GM12878 (cell line): ENCODE data around the gene DIO1. TPM values are rescaled to one million over a fixed set of nuclear protein-coding genes. Genes with fewer than 3 reads are reported as not detected.

Experiments
- ATAC-seq: fragments of 200-7000 bp; cut with Tn5 transposase; 3 replicates; pipeline ENCODE4 v1.9.1; 2020; ENCODE audit warnings: mild to moderate bottlenecking, moderate library complexity
- Bru-seq: library from RNA; stranded (reverse); fragments of 400-500 nt; gene quantifications from one replicate; lab custom pipeline; 2021; lab: Mats Ljungman, UMichigan
- BruChase-seq, 2 experiments: library from RNA; stranded (reverse); fragments of 400-500 nt; gene quantifications; one replicate each; lab custom pipeline; 2021; lab: Mats Ljungman, UMichigan
- BruUV-seq: library from RNA; stranded (reverse); fragments of 400-500 nt; replicated peaks from 2 replicates; lab custom pipeline; 2021; lab: Mats Ljungman, UMichigan
- CTCF ChIA-PET: fragments of 300-600 bp; sonication (Branson Sonifier 250); formaldehyde crosslinking; extraction: SDS; loops from one replicate; lab custom pipeline; 2021; ENCODE audit warnings: inconsistent platforms; lab: Yijun Ruan, JAX
- POLR2A ChIA-PET: fragments of 350-600 bp; formaldehyde crosslinking; extraction: SDS; loops from one replicate; lab custom pipeline; 2021; ENCODE audit warnings: inconsistent platforms; lab: Charles Lee
- RAD21 ChIA-PET: fragments of 300-600 bp; sonication (Branson Sonifier 250); formaldehyde crosslinking; loops from one replicate; lab custom pipeline; 2023; ENCODE audit warnings: antibody characterized with exemption; ENCODE audit not compliant: unreplicated experiment; lab: Charles Lee
- SMC1A ChIA-PET: fragments of 300-600 bp; sonication (Branson Sonifier 250); formaldehyde crosslinking; loops from one replicate; lab custom pipeline; 2023; ENCODE audit not compliant: unreplicated experiment, uncharacterized antibody; lab: Charles Lee
- DNase-seq: peaks from one replicate; pipeline ENCODE4 v3.0.0-alpha.2; 2011; ENCODE audit warnings: low read depth, low spot score
- FAIRE-seq: peaks from 3 replicates; lab custom pipeline; 2011; peaks lifted over from hg19 to GRCh38; lab: Jason Lieb, UNC
- H2AFZ ChIP-seq: 2 replicates; pipeline ENCODE4 v1.6.0; 2011; ENCODE audit warnings: low read depth, low read length, control low read depth; ENCODE audit not compliant: control insufficient read depth
- H3K27ac ChIP-seq: 2 replicates; pipeline ENCODE4 v1.5.1; 2011; ENCODE audit warnings: control low read depth; ENCODE audit not compliant: control insufficient read depth, insufficient read depth
- H3K27me3 ChIP-seq, 2 experiments: replicated peaks in 1 of 2; 2 replicates each; pipeline versions ENCODE4 v1.6.0 to v1.6.1; 2011; ENCODE audit warnings: low read length in 1 of 2; ENCODE audit not compliant: control insufficient read depth in 2 of 2, insufficient read depth in 2 of 2
- H3K36me3 ChIP-seq, 2 experiments: 2 replicates each; pipeline ENCODE4 v1.5.1; 2011; ENCODE audit warnings: low read length in 1 of 2; ENCODE audit not compliant: control insufficient read depth in 2 of 2, insufficient read depth in 2 of 2
- H3K4me1 ChIP-seq: 2 replicates; pipeline ENCODE4 v1.6.1; 2011; ENCODE audit warnings: mild to moderate bottlenecking, low read length, moderate library complexity, mixed read lengths; ENCODE audit not compliant: control insufficient read depth, insufficient read depth
- H3K4me2 ChIP-seq: 2 replicates; pipeline ENCODE4 v1.6.0; 2011; ENCODE audit warnings: control low read depth; ENCODE audit not compliant: control insufficient read depth, insufficient read depth
- H3K4me3 ChIP-seq: fragments of 200-600 bp; sonication (generic); 2 replicates; pipeline ENCODE4 v1.5.1; 2016
- H3K79me2 ChIP-seq: 2 replicates; pipeline ENCODE4 v1.6.0; 2011; ENCODE audit warnings: low read length; ENCODE audit not compliant: control insufficient read depth, insufficient read depth
- H3K9ac ChIP-seq: 2 replicates; pipeline ENCODE4 v1.8.0; 2011; ENCODE audit warnings: low read length, control low read depth, mixed read lengths; ENCODE audit not compliant: control insufficient read depth, insufficient read depth
- H3K9me3 ChIP-seq: replicated peaks from 3 replicates; pipeline ENCODE4 v1.5.1; 2011; ENCODE audit warnings: mild to moderate bottlenecking, low read length; ENCODE audit not compliant: control insufficient read depth, insufficient read depth
- H4K20me1 ChIP-seq: 2 replicates; pipeline ENCODE4 v1.6.0; 2011; ENCODE audit not compliant: control insufficient read depth, insufficient read depth
- ATF2 ChIP-seq: IDR thresholded peaks from 2 replicates; pipeline ENCODE4 v1.6.1; 2012; ENCODE audit warnings: low read length, inconsistent platforms
- CHD1 ChIP-seq: IDR thresholded peaks from 2 replicates; pipeline ENCODE4 v1.6.1; 2012; ENCODE audit warnings: low read depth, low read length, improper control_type of control experiment
- KLF5 ChIP-seq: fragments of 450-650 bp; IDR thresholded peaks from 2 replicates; pipeline ENCODE4 v1.6.1; 2014; ENCODE audit warnings: mild to moderate bottlenecking; ENCODE audit not compliant: partially characterized antibody
- MTA3 ChIP-seq: IDR thresholded peaks from 2 replicates; pipeline ENCODE4 v1.6.1; 2012; ENCODE audit warnings: low read length, inconsistent platforms, borderline replicate concordance
- NFIC ChIP-seq: IDR thresholded peaks from 2 replicates; pipeline ENCODE4 v1.6.1; 2012; ENCODE audit warnings: low read depth, mild to moderate bottlenecking, inconsistent platforms, low read length, moderate library complexity
- PML ChIP-seq: IDR thresholded peaks from 2 replicates; pipeline ENCODE4 v1.6.1; 2012; ENCODE audit warnings: low read length, inconsistent platforms
- POLR2AphosphoS2 ChIP-seq: IDR thresholded peaks from 2 replicates; pipeline ENCODE4 v1.6.1; 2011; ENCODE audit warnings: low read depth, mild to moderate bottlenecking, low read length, improper control_type of control experiment, moderate library complexity
- POLR2AphosphoS5 ChIP-seq: IDR thresholded peaks from 2 replicates; pipeline ENCODE4 v1.6.1; 2011; ENCODE audit warnings: mild to moderate bottlenecking, low read length, inconsistent platforms
- SREBF2 ChIP-seq: IDR thresholded peaks from 2 replicates; pipeline ENCODE4 v1.6.1; 2012; ENCODE audit warnings: mild to moderate bottlenecking, low read length
- TCF3 ChIP-seq: IDR thresholded peaks from 2 replicates; pipeline ENCODE4 v1.6.1; 2012; ENCODE audit warnings: low read depth, mild to moderate bottlenecking, low read length, borderline replicate concordance; ENCODE audit not compliant: insufficient read depth
- YBX1 ChIP-seq: fragments of 450-650 bp; IDR thresholded peaks from 2 replicates; pipeline ENCODE4 v1.6.1; 2016; ENCODE audit warnings: antibody characterized with exemption
- ZBED1 ChIP-seq: IDR thresholded peaks from 2 replicates; pipeline ENCODE4 v1.6.1; 2016; ENCODE audit warnings: borderline replicate concordance
- WGBS: methylation state at CpG from one replicate; pipeline ENCODE4 v1.1.6; 2016; ENCODE audit warnings: low lambda C conversion rate; ENCODE audit not compliant: insufficient replicate concordance, insufficient coverage; ENCODE audit errors: missing lambda C conversion rate; 5-methylcytosine and 5-hydroxymethylcytosine counted together
- in situ Hi-C: fragments of 300-500 bp; cut with MboI; formaldehyde crosslinking; loops from 9 replicates; pipeline ENCODE4 v1.14.3; 2018; ENCODE audit warnings: mixed read lengths
- intact Hi-C: fragments of 100-400 bp; cut with micrococcal nuclease; formaldehyde crosslinking; loops from one replicate; pipeline ENCODE4 v1.14.2; 2022; ENCODE audit not compliant: unreplicated experiment
- long read RNA-seq, 2 experiments: library from polyadenylated mRNA; unstranded; transcript quantifications; one replicate each; pipeline ENCODE4 v2.0.0, GENCODE V29; 2019 to 2020
- polyA minus RNA-seq, 3 experiments: library from RNA; depleted of rRNA, polyadenylated mRNA; stranded (reverse); fragments of >200 nt; gene quantifications; 2 replicates each; pipeline ENCODE4 v1.2.3, GENCODE V29; 2011
- polyA plus RNA-seq, 11 experiments: library from polyadenylated mRNA; depleted of rRNA in 4 of 11; unstranded in 6 of 11; stranded (reverse) in 5 of 11; fragments of >200 nt; fragmentation: Nextera tagmentation in 4 of 11; fragmentation: Illumina TruSeq in 1 of 11; extraction: Ambion mirVana in 4 of 11; extraction: Trizol in 1 of 11; gene quantifications; 1 replicate in 1 of 11; 2 replicates in 10 of 11; pipeline versions ENCODE4 v1.2.1 to v1.2.3, GENCODE V29; 2011 to 2016; ENCODE audit warnings: inconsistent platforms in 2 of 11, missing spikeins in 2 of 11, low read depth in 1 of 11
- total RNA-seq, 4 experiments: library from RNA; depleted of rRNA in 3 of 4; stranded (reverse); fragments of >200 nt in 3 of 4; fragmentation: Illumina TruSeq in 1 of 4; extraction: Trizol in 1 of 4; gene quantifications; 2 replicates each; pipeline versions ENCODE4 v1.2.1 to v1.2.3, GENCODE V29; 2013 to 2021
- TF ChIP-seq, protein P1 (sequence below): fragments of 450-650 bp; conservative IDR thresholded peaks from 2 replicates; pipeline ENCODE4 v1.6.1; 2017; ENCODE audit warnings: mild to moderate bottlenecking, moderate library complexity

The DIO1 gene
- not detected in 2 replicates for total RNA-seq (2013; cell fraction: nucleolus; rRNA removed)
- not detected in 2 replicates for total RNA-seq (2014; rRNA removed)
- total RNA-seq (2014; rRNA removed; fragmentation: Illumina TruSeq; extraction: Trizol) = not detected in 2 replicates
- total RNA-seq (2021) = not detected in 2 replicates
- polyA plus RNA-seq (2011; ENCODE audit: low read depth) = 0.21 TPM
- 0.04 TPM in 1 of 2 replicates, not detected in the other for polyA plus RNA-seq (2011; rRNA removed)
- polyA plus RNA-seq (2011; cell fraction: cytosol; rRNA removed) = 0.04 TPM in 1 of 2 replicates, not detected in the other
- 0.23 TPM in 1 of 2 replicates, not detected in the other for polyA plus RNA-seq (2011; cell fraction: nucleus; rRNA removed)
- 0.17 and 0.37 TPM in 2 replicates for polyA plus RNA-seq (2012)
- 0.12 TPM in 1 of 2 replicates, not detected in the other for polyA plus RNA-seq (2014; fragmentation: Illumina TruSeq; extraction: Trizol)
- polyA plus RNA-seq (2014; fragmentation: Nextera tagmentation; extraction: Ambion mirVana) = under 1 TPM in 1 of 2 experiments, not detected in 1; 0.13 TPM
- 0.26 TPM in 1 of 2 replicates, not detected in the other for polyA plus RNA-seq (2014; rRNA removed)
- polyA plus RNA-seq (2016; fragmentation: Nextera tagmentation; extraction: Ambion mirVana) = under 1 TPM in 1 of 2 experiments, not detected in 1; 0.11 TPM
- polyA minus RNA-seq (2011; rRNA and poly(A)+ RNA removed) = not detected in 2 replicates
- polyA minus RNA-seq (2011; cell fraction: cytosol; rRNA and poly(A)+ RNA removed) = not detected in 2 replicates
- not detected in 2 replicates for polyA minus RNA-seq (2011; cell fraction: nucleus; rRNA and poly(A)+ RNA removed)
- Bru-seq, nascent RNA = percentile 9 among the genes with signal in this experiment
- BruChase-seq, experiment 1, labeled RNA remaining after a 6-hour chase = not detected
- BruChase-seq, experiment 2, labeled RNA remaining after a 2-hour chase = percentile 9 among the genes with signal in this experiment
- long read RNA-seq, experiment 1 = 0 reads
- long read RNA-seq, experiment 2 = 0 reads

DNA sequence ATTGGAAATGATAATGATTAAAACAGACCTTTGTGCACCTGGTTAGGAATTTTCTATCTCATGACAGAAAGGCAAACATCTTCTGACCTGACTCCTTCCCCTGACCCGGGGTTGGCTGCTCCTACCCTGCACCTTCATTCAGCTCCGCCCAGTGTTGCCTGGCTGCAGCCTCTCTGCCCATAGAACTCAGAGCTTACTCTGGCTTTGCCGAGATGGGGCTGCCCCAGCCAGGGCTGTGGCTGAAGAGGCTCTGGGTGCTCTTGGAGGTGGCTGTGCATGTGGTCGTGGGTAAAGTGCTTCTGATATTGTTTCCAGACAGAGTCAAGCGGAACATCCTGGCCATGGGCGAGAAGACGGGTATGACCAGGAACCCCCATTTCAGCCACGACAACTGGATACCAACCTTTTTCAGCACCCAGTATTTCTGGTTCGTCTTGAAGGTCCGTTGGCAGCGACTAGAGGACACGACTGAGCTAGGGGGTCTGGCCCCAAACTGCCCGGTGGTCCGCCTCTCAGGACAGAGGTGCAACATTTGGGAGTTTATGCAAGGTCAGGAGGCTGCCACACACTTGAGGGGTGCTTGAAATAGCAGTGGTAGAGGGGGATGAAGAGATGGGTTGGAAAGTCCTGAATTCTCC lies at the start of gene DIO1:
Gene DIO1, plus strand, starts transcription at position 189 of the 638 bp plus-strand sequence. Its CDS starts 24 bp downstream, at position 213.
- no peaks in the 10 kb centered on the region for H3K9me3 ChIP-seq
- DNase-seq = no peak
- TF ChIP-seq CHD1 (no peak), POLR2AphosphoS5 (no peak), POLR2AphosphoS2 (no peak), YBX1 (no peak), PML (no peak), TCF3 (no peak), ZBED1 (no peak), NFIC (no peak), SREBF2 (no peak), KLF5 (no peak), ATF2 (no peak), MTA3 (no peak)
- TF ChIP-seq, protein P1, sequence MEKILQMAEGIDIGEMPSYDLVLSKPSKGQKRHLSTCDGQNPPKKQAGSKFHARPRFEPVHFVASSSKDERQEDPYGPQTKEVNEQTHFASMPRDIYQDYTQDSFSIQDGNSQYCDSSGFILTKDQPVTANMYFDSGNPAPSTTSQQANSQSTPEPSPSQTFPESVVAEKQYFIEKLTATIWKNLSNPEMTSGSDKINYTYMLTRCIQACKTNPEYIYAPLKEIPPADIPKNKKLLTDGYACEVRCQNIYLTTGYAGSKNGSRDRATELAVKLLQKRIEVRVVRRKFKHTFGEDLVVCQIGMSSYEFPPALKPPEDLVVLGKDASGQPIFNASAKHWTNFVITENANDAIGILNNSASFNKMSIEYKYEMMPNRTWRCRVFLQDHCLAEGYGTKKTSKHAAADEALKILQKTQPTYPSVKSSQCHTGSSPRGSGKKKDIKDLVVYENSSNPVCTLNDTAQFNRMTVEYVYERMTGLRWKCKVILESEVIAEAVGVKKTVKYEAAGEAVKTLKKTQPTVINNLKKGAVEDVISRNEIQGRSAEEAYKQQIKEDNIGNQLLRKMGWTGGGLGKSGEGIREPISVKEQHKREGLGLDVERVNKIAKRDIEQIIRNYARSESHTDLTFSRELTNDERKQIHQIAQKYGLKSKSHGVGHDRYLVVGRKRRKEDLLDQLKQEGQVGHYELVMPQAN = no peak
- TF ChIP-seq, all 136 proteins: peak for 0
- H3K27me3 ChIP-seq = no peaks in the 10 kb centered on the region
- no peaks in the 10 kb centered on the region for H4K20me1 ChIP-seq
- no TSS peak for BruUV-seq
- intact Hi-C loops = no loop called here
- H3K4me3 ChIP-seq = no peak within 1 kb of the TSS
- H3K27ac ChIP-seq = no peak within 1 kb of the TSS
- peaks cover 5% of the 10 kb centered on the region; the same call in 1 of the 2 replicates for H3K4me1 ChIP-seq
- SMC1A ChIA-PET = interaction anchor here (0.6 to 2.2 kb wide), 2 partner anchors 52 to 1315 kb away, joined by 3 to 6 read pairs; partner anchors contain the start of genes IFT25 and LRRC42
- H3K36me3 ChIP-seq = no peaks in the 10 kb centered on the region
- POLR2A ChIA-PET = interaction anchor here (1.0 kb wide), 1 partner anchor 51 kb away, joined by 3 read pairs; no protein-coding TSS in a partner anchor
- no peak within 1 kb of the TSS for H2AFZ ChIP-seq
- H3K4me2 ChIP-seq = no peak within 1 kb of the TSS
- no peak within 1 kb of the TSS for H3K9ac ChIP-seq
- ATAC-seq (peak; percentile 10; the same call in 1 of the 3 replicates), FAIRE-seq (no peak)
- CTCF ChIA-PET = no interaction called here
- peaks cover 5% of the 10 kb centered on the region for H3K79me2 ChIP-seq
- RAD21 ChIA-PET = interaction anchor here (1.3 kb wide), 1 partner anchor 51 kb away, joined by 3 read pairs; no protein-coding TSS in a partner anchor
- in situ Hi-C loops = loop anchor here (5.0 kb wide), 1 partner anchor 48 kb away; no protein-coding TSS in a partner anchor
- WGBS = 56% methylated on average over 14 of the region's 14 CpGs
